Keratinocyte (primary cell): ENCODE results near the gene ZBTB24.

Source experiments
- EZH2 ChIP-seq: IDR thresholded peaks from one replicate; pipeline ENCODE4 v1.6.1; 2012; ENCODE audit warnings: inconsistent platforms, mild to moderate bottlenecking, low read length, moderate library complexity
- TF ChIP-seq, protein P1 (sequence below), 3 experiments: IDR thresholded peaks in 1 of 3; conservative IDR thresholded peaks in 1 of 3; optimal IDR thresholded peaks in 1 of 3; 2 replicates in 2 of 3; 3 replicates in 1 of 3; pipeline versions ENCODE3 to v1.5.1; 2011; ENCODE audit warnings: low read length in 3 of 3, mild to moderate bottlenecking in 3 of 3, moderate library complexity in 2 of 3, control low read depth in 1 of 3, inconsistent platforms in 1 of 3; ENCODE audit not compliant: insufficient read depth in 2 of 3; ENCODE audit errors: extremely low read depth in 1 of 3

DNA sequence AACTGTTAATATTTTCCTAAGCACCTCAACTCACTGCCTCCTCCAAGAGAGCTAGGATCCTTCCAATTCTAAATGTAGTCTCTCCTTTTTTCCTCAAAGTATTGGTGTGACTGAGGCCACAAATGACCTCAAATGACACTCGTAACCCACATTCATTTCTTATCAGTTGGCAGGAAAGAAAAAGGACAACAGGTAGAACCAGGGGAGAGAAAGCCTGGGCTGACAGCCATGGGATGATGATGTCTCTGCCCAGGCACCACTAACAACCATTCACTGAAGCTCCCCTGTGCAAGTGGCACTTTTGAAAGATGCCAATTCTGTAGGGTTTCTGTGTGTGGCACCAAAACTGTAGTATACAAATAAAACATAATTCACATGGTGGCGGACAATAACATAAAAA lies 7.4 kb downstream of the ZBTB24 start:
- TF ChIP-seq, protein P1, sequence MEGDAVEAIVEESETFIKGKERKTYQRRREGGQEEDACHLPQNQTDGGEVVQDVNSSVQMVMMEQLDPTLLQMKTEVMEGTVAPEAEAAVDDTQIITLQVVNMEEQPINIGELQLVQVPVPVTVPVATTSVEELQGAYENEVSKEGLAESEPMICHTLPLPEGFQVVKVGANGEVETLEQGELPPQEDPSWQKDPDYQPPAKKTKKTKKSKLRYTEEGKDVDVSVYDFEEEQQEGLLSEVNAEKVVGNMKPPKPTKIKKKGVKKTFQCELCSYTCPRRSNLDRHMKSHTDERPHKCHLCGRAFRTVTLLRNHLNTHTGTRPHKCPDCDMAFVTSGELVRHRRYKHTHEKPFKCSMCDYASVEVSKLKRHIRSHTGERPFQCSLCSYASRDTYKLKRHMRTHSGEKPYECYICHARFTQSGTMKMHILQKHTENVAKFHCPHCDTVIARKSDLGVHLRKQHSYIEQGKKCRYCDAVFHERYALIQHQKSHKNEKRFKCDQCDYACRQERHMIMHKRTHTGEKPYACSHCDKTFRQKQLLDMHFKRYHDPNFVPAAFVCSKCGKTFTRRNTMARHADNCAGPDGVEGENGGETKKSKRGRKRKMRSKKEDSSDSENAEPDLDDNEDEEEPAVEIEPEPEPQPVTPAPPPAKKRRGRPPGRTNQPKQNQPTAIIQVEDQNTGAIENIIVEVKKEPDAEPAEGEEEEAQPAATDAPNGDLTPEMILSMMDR (optimal IDR thresholded peaks at IDR 0.05 in 1 of 3, IDR thresholded peaks at IDR 0.05 in 1 of 3, conservative IDR thresholded peaks at IDR 0.05 in 1 of 3; ENCODE audit: extremely low read depth in 1 of 3, insufficient read depth in 2 of 3, low read length in 3 of 3), result no peak
- TF ChIP-seq EZH2, result no peak
